OCI-LY3 (cell line): ENCODE measurements around the gene RGS19.

Experiments
- H2AFZ ChIP-seq: fragments of 200-600, 300-600 bp; shearing (Covaris generic); 2 replicates; pipeline ENCODE4 v1.6.0; 2014; ENCODE audit warnings: antibody characterized with exemption, low read depth, low read length
- H3K27ac ChIP-seq: fragments of 200-600, 300-600 bp; sonication (generic); 2 replicates; pipeline ENCODE4 v1.5.1; 2014; ENCODE audit warnings: mild to moderate bottlenecking, low read length, moderate library complexity, mixed read lengths
- H3K27me3 ChIP-seq: fragments of 200-600, 300-600 bp; sonication (generic); 2 replicates; pipeline ENCODE4 v1.6.1; 2014; ENCODE audit warnings: low read depth, low read length, mixed read lengths
- H3K36me3 ChIP-seq: fragments of 200-600, 300-600 bp; sonication (generic); replicated peaks from 2 replicates; pipeline ENCODE3; 2014; ENCODE audit warnings: low read depth, low read length, mixed read lengths
- H3K4me1 ChIP-seq: fragments of 300-600, 200-600 bp; sonication (generic); 2 replicates; pipeline ENCODE4 v1.6.1; 2014; ENCODE audit warnings: low read length, mixed read lengths
- H3K4me2 ChIP-seq: fragments of 200-600, 300-600 bp; sonication (generic); 2 replicates; pipeline ENCODE4 v1.6.1; 2014; ENCODE audit warnings: low read length, mixed read lengths
- H3K4me3 ChIP-seq: fragments of 300-600, 200-600 bp; sonication (generic); 2 replicates; pipeline ENCODE4 v1.5.1; 2014; ENCODE audit warnings: antibody characterized with exemption, mild to moderate bottlenecking, low read length, moderate library complexity
- H3K79me2 ChIP-seq: fragments of 300-600, 200-600 bp; shearing (Covaris generic); 2 replicates; pipeline ENCODE4 v1.6.1; 2014; ENCODE audit warnings: mild to moderate bottlenecking, low read length, mixed read lengths
- H3K9ac ChIP-seq: fragments of 300-600, 200-600 bp; shearing (Covaris generic); 2 replicates; pipeline ENCODE4 v1.6.0; 2014; ENCODE audit warnings: mild to moderate bottlenecking, low read length, moderate library complexity
- H3K9me3 ChIP-seq: fragments of 200-600, 300-600 bp; shearing (Covaris generic); 2 replicates; pipeline ENCODE4 v1.6.1; 2014; ENCODE audit warnings: low read length, mixed read lengths; ENCODE audit not compliant: insufficient read depth
- H4K20me1 ChIP-seq: fragments of 200-600, 300-600 bp; sonication (generic); 2 replicates; pipeline ENCODE4 v1.6.1; 2016; ENCODE audit warnings: low read length, mixed read lengths; ENCODE audit not compliant: insufficient read depth
- EZH2phosphoT487 ChIP-seq: fragments of 200-600 bp; shearing (Covaris generic); IDR thresholded peaks from 2 replicates; pipeline ENCODE4 v1.6.1; 2018; ENCODE audit warnings: antibody characterized with exemption, mixed run types, low read depth
- TF ChIP-seq, protein P1 (sequence below): fragments of 200-600, 300-600 bp; sonication (generic); IDR thresholded peaks from 2 replicates; pipeline ENCODE4 v1.5.1; 2014; ENCODE audit warnings: antibody characterized with exemption, low read length, low read depth

The RGS19 gene

GRCh38 chr20:64025101-64025825, 54.1 kb downstream of the RGS19 start:
- H3K27me3 ChIP-seq: no peaks in the 10 kb centered on the region
- 0 out of 2 replicates have a peak, but pooled peaks cover 3% of the 10 kb centered on the region for H4K20me1 ChIP-seq
- no peak for TF ChIP-seq EZH2phosphoT487
- TF ChIP-seq, protein P1, sequence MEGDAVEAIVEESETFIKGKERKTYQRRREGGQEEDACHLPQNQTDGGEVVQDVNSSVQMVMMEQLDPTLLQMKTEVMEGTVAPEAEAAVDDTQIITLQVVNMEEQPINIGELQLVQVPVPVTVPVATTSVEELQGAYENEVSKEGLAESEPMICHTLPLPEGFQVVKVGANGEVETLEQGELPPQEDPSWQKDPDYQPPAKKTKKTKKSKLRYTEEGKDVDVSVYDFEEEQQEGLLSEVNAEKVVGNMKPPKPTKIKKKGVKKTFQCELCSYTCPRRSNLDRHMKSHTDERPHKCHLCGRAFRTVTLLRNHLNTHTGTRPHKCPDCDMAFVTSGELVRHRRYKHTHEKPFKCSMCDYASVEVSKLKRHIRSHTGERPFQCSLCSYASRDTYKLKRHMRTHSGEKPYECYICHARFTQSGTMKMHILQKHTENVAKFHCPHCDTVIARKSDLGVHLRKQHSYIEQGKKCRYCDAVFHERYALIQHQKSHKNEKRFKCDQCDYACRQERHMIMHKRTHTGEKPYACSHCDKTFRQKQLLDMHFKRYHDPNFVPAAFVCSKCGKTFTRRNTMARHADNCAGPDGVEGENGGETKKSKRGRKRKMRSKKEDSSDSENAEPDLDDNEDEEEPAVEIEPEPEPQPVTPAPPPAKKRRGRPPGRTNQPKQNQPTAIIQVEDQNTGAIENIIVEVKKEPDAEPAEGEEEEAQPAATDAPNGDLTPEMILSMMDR: no peak
- 0 out of 2 replicates have a peak, but pooled peaks cover 2% of the 10 kb centered on the region for H3K79me2 ChIP-seq
- H2AFZ ChIP-seq: no peak overlapping the region
- no peaks in the 10 kb centered on the region for H3K4me1 ChIP-seq
- H3K36me3 ChIP-seq: peaks cover 53% of the 10 kb centered on the region
- H3K9me3 ChIP-seq: no peaks in the 10 kb centered on the region
- H3K4me3 ChIP-seq: no peak overlapping the region
- no peak overlapping the region for H3K4me2 ChIP-seq
- no peak overlapping the region for H3K9ac ChIP-seq
- no peak overlapping the region for H3K27ac ChIP-seq

DNA sequence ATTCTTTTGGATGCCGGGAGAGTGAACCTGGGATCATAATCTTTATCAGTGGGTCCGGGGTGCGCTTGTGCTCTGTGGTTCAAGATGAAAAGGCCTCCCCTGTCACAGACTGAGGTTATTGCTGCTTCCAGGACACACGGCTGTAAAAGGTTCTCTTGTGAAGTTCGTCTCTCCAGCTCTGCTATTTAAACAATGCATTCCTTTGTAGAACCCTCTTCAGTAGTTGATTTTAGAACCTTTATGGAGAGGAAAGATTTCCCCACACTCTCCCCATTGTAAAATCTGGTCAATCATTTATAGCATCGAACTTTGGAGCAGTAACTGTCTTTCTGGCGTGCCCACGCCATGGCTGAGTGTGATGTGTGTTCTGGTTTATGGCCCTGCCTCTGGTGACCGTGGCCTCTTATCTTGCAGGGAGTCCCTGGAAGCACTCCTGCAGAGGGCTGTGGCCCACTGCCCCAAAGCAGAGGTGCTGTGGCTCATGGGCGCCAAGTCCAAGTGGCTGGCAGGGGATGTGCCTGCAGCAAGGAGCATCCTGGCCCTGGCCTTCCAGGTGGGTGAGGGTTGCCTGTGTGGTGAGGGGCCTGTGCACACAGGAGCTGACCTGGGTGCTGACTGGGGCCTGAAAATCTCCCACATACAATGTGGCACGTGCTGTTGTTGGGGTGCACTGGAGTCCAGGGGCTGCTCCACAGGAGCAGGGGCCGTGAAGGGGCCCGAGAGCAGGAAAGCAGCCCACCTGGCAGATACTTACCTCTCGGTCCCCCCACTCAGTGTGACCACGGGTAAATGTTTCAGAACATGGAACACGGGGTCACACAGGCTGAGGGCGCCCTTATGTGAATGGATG, 55.0 kb downstream of the RGS19 start:
- H2AFZ ChIP-seq: no peak overlapping the region
- no peak overlapping the region for H3K27ac ChIP-seq
- H4K20me1 ChIP-seq: 0 out of 2 replicates have a peak, but pooled peaks cover 3% of the 10 kb centered on the region
- no peaks in the 10 kb centered on the region for H3K4me1 ChIP-seq
- no peak overlapping the region for H3K4me2 ChIP-seq
- no peak for TF ChIP-seq EZH2phosphoT487
- TF ChIP-seq, protein P1: no peak
- peaks cover 56% of the 10 kb centered on the region for H3K36me3 ChIP-seq
- no peaks in the 10 kb centered on the region for H3K9me3 ChIP-seq
- H3K9ac ChIP-seq: no peak overlapping the region
- no peak overlapping the region for H3K4me3 ChIP-seq
- 0 out of 2 replicates have a peak, but pooled peaks cover 2% of the 10 kb centered on the region for H3K79me2 ChIP-seq
- no peaks in the 10 kb centered on the region for H3K27me3 ChIP-seq

DNA sequence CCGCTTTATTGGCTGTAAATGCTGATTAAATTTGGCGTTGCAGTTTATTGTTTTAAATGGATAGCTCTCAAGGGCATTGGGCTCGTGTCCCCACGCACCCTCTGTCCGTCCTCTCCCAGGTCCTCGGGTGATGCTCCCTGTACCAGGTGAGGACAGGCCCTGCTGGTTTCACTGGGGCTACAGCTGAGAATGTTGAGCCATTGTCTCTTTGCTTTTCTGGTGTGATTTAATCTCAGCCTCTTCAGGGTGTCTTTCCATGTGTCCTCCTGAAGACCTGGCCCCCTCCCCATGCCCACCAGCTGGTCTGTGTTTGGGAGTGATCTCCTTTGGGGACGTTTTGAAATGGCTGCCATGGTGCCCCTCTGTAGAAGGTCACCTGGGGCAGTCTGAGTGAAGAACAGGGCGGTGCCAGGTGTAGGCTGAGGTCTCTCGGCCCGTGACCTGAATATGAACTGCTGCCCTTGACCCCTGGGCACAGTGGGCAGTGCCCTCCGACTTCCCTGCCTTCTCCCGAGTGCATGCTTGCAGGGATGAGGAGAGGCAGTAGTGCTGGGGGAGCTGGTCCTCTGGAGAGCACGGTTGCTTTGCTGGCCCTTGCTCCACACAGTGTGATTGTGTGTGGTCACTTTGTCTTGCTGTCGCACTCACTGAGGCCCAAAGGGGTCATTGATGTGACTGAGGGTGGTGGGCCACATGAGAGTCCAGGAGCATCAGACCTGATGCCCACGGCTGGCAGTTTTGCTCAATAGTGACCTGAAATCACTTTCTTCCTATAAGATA, 55.8 kb downstream of the RGS19 start:
- TF ChIP-seq, protein P1: no peak
- no peak for TF ChIP-seq EZH2phosphoT487
- Histone ChIP-seq H3K4me1 (no peaks in the 10 kb centered on the region), H2AFZ (no peak overlapping the region), H3K27ac (no peak overlapping the region), H3K4me2 (no peak overlapping the region), H3K9me3 (no peaks in the 10 kb centered on the region), H3K9ac (no peak overlapping the region), H4K20me1 (0 out of 2 replicates have a peak, but pooled peaks cover 3% of the 10 kb centered on the region), H3K36me3 (peaks cover 61% of the 10 kb centered on the region), H3K27me3 (no peaks in the 10 kb centered on the region), H3K4me3 (no peak overlapping the region), H3K79me2 (0 out of 2 replicates have a peak, but pooled peaks cover 2% of the 10 kb centered on the region)
